Endothelial cell of umbilical vein (primary cell): ENCODE results near the gene MPP4. TPM values are rescaled to one million over a fixed set of nuclear protein-coding genes. Genes with fewer than 3 reads are reported as not detected.

ENCODE experiments used
- BruUV-seq: library from RNA; stranded (reverse); fragments of 400-500 nt; replicated peaks from 2 replicates; lab custom pipeline; 2021; lab: Mats Ljungman, UMichigan
- CTCF ChIA-PET: fragments of 300-600, 350-600 bp; sonication (Branson Sonifier 250); formaldehyde crosslinking; loops from one replicate; lab custom pipeline; 2021; ENCODE audit warnings: antibody characterized with exemption, inconsistent platforms; lab: Charles Lee
- POLR2A ChIA-PET: fragments of 300-600, 350-600 bp; sonication (Branson Sonifier 250); formaldehyde crosslinking; loops from one replicate; lab custom pipeline; 2021; ENCODE audit warnings: antibody characterized with exemption, inconsistent platforms; lab: Charles Lee
- DNase-seq: peaks from one replicate; pipeline ENCODE4 v3.0.0-alpha.2; 2011; ENCODE audit warnings: low read depth, low spot score
- FAIRE-seq: peaks from 2 replicates; lab custom pipeline; 2011; peaks lifted over from hg19 to GRCh38; lab: Jason Lieb, UNC
- H2AFZ ChIP-seq: 2 replicates; pipeline ENCODE4 v1.6.0; 2012; ENCODE audit warnings: low read depth, low read length, control low read depth, inconsistent platforms
- H3K27ac ChIP-seq: 2 replicates; pipeline ENCODE4 v1.5.1; 2011; ENCODE audit warnings: low read depth, mild to moderate bottlenecking, control low read depth, low read length, moderate library complexity; ENCODE audit not compliant: insufficient read depth
- H3K27me3 ChIP-seq, 2 experiments: 2 replicates each; pipeline versions ENCODE4 v1.6.0 to v1.6.1; 2011; ENCODE audit warnings: low read length in 2 of 2, mixed read lengths in 1 of 2; ENCODE audit not compliant: control insufficient read depth in 2 of 2, insufficient read depth in 2 of 2
- H3K36me3 ChIP-seq, 2 experiments: 2 replicates in 1 of 2; 3 replicates in 1 of 2; pipeline ENCODE4 v1.5.1; 2011; ENCODE audit warnings: low read length in 2 of 2, mild to moderate bottlenecking in 1 of 2, moderate library complexity in 1 of 2; ENCODE audit not compliant: control insufficient read depth in 2 of 2, insufficient read depth in 2 of 2; ENCODE audit errors: extremely low read depth in 1 of 2
- H3K4me1 ChIP-seq: 3 replicates; pipeline ENCODE4 v1.5.1; 2011; ENCODE audit warnings: mild to moderate bottlenecking, low read length; ENCODE audit not compliant: control insufficient read depth, insufficient read depth; ENCODE audit errors: extremely low read depth
- H3K4me2 ChIP-seq: 2 replicates; pipeline ENCODE4 v1.6.1; 2011; ENCODE audit warnings: low read length, control low read depth, mixed read lengths; ENCODE audit not compliant: insufficient read depth
- H3K4me3 ChIP-seq, 3 experiments: fragments of 200-600 bp in 1 of 3; sonication (generic), shearing (Covaris generic) in 1 of 3; replicated peaks in 1 of 3; 2 replicates each; pipeline ENCODE4 v1.5.1; 2011 to 2016; ENCODE audit warnings: control low read depth in 3 of 3, low read length in 3 of 3, mild to moderate bottlenecking in 2 of 3, inconsistent platforms in 1 of 3, low read depth in 1 of 3, moderate library complexity in 1 of 3; ENCODE audit not compliant: insufficient read depth in 1 of 3
- H3K79me2 ChIP-seq: 2 replicates; pipeline ENCODE4 v1.6.0; 2012; ENCODE audit warnings: low read length, inconsistent platforms; ENCODE audit not compliant: control insufficient read depth, insufficient read depth
- H3K9ac ChIP-seq: replicated peaks from 2 replicates; pipeline ENCODE3; 2011; ENCODE audit warnings: low read length, control low read depth; ENCODE audit not compliant: insufficient read depth; ENCODE audit errors: extremely low read depth
- H3K9me1 ChIP-seq: replicated peaks from 3 replicates; pipeline ENCODE4 v1.6.0; 2011; ENCODE audit warnings: mild to moderate bottlenecking, low read length; ENCODE audit not compliant: control insufficient read depth, insufficient read depth; ENCODE audit errors: extremely low read depth
- H3K9me3 ChIP-seq: replicated peaks from 2 replicates; pipeline ENCODE4 v1.5.1; 2012; ENCODE audit warnings: low read length, inconsistent platforms; ENCODE audit not compliant: control insufficient read depth, insufficient read depth
- H4K20me1 ChIP-seq: replicated peaks from 2 replicates; pipeline ENCODE3; 2011; ENCODE audit warnings: mild to moderate bottlenecking, low read length; ENCODE audit not compliant: control insufficient read depth, insufficient read depth; ENCODE audit errors: extremely low read depth
- EZH2 ChIP-seq: IDR thresholded peaks from 2 replicates; pipeline ENCODE4 v1.6.1; 2012; ENCODE audit warnings: borderline replicate concordance, low read depth, mild to moderate bottlenecking, moderate library complexity, low read length, inconsistent platforms; ENCODE audit not compliant: severe bottlenecking
- FOS ChIP-seq: IDR thresholded peaks from 2 replicates; pipeline ENCODE4 v1.6.1; 2011; ENCODE audit warnings: mild to moderate bottlenecking, low read length, moderate library complexity, borderline replicate concordance; ENCODE audit not compliant: insufficient read depth
- GATA2 ChIP-seq: IDR thresholded peaks from 2 replicates; pipeline ENCODE4 v1.7.0; 2011; ENCODE audit warnings: low read depth, mild to moderate bottlenecking, moderate library complexity, mixed read lengths, low read length; ENCODE audit not compliant: insufficient read length, insufficient read depth
- JUN ChIP-seq: IDR thresholded peaks from 2 replicates; pipeline ENCODE4 v1.6.1; 2011; ENCODE audit warnings: borderline replicate concordance, low read depth; ENCODE audit not compliant: insufficient read length, insufficient read depth
- MYC ChIP-seq: IDR thresholded peaks from one replicate; pipeline ENCODE4 v1.6.1; 2011; ENCODE audit warnings: mild to moderate bottlenecking, low read depth, low read length
- POLR2A ChIP-seq: IDR thresholded peaks from 2 replicates; pipeline ENCODE4 v1.6.1; 2012; ENCODE audit warnings: low read depth, mild to moderate bottlenecking, control low read depth, low read length
- POLR2AphosphoS5 ChIP-seq: IDR thresholded peaks from 2 replicates; pipeline ENCODE4 v1.6.1; 2012; ENCODE audit warnings: low read depth, mild to moderate bottlenecking, control low read depth, low read length, moderate library complexity; ENCODE audit not compliant: insufficient read depth
- dilution Hi-C: fragments of 300-500 bp; cut with MboI; formaldehyde crosslinking; loops from one replicate; pipeline ENCODE4 v1.15.0; 2019; ENCODE audit warnings: low sequenced_read_pairs; ENCODE audit not compliant: extremely low pct_ligation_motif_present
- intact Hi-C: fragments of 100-400 bp; cut with micrococcal nuclease; formaldehyde crosslinking; loops from one replicate; pipeline ENCODE4 v1.10.0; 2022
- polyA plus RNA-seq, 4 experiments: library from polyadenylated mRNA; depleted of rRNA in 3 of 4; stranded (reverse) in 3 of 4; unstranded in 1 of 4; fragments of >200 nt; gene quantifications; 2 replicates each; pipeline versions ENCODE4 v1.2.1 to v1.2.3, GENCODE V29; 2011 to 2012; ENCODE audit warnings: missing spikeins in 1 of 4
- total RNA-seq: library from RNA; stranded (reverse); gene quantifications from 2 replicates; pipeline ENCODE4 v1.2.3, GENCODE V29; 2021
- TF ChIP-seq, protein P1 (sequence below), 2 donors: IDR thresholded peaks; 1 replicate in 1 of 2; 2 replicates in 1 of 2; pipeline ENCODE4 v1.5.1; 2011; ENCODE audit warnings: low read length in 2 of 2, mild to moderate bottlenecking in 2 of 2, moderate library complexity in 2 of 2, control low read depth in 1 of 2, inconsistent platforms in 1 of 2, low read depth in 1 of 2; ENCODE audit not compliant: insufficient read depth in 1 of 2; ENCODE audit errors: extremely low read depth in 1 of 2
- TF ChIP-seq, protein P2 (sequence below): IDR thresholded peaks from 2 replicates; pipeline ENCODE4 v1.6.1; 2011; ENCODE audit not compliant: insufficient read depth, insufficient read length

The MPP4 gene
- total and polyA plus RNA-seq, 2 donors (not counting 3 experiments of a cell fraction or from before 2014, with no cell fraction given): 5.6 to 7.6 TPM

DNA sequence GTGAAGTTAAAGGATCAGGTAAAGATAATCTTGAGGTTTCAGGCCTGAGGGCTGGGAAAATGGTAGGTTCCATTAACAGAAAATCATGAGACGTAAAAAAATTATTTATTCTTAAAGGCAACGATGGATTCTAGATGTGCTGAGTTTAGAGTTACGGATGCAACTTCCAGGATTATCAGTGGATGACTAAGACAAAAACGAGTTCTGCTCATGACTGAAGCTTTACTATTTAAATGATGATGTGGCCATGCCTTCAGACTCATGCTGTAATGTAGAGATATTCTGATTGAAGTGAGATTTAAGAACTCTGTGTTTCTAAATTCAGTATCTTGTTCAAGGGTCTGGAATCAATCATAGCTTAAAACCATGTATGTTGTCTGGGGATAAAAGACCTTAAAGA lies 60.1 kb downstream of the MPP4 start:
- Histone ChIP-seq H3K4me1 (peaks cover 11% of the 10 kb centered on the region), H3K27ac (no peak overlapping the region), H3K4me3 (no peak overlapping the region), H3K27me3 (no peaks in the 10 kb centered on the region), H3K9me1 (no peaks in the 10 kb centered on the region), H3K79me2 (peaks cover 14% of the 10 kb centered on the region), H3K9ac (no peak overlapping the region), H3K9me3 (no peaks in the 10 kb centered on the region), H2AFZ (no peak overlapping the region), H3K36me3 (peaks cover 3 to 23% of the 10 kb centered on the region in 2 experiments), H4K20me1 (no peaks in the 10 kb centered on the region), H3K4me2 (no peak overlapping the region)
- no peak for DNase-seq
- dilution Hi-C loops (no loop called here), intact Hi-C loops (no loop called here)
- TF ChIP-seq, protein P1, sequence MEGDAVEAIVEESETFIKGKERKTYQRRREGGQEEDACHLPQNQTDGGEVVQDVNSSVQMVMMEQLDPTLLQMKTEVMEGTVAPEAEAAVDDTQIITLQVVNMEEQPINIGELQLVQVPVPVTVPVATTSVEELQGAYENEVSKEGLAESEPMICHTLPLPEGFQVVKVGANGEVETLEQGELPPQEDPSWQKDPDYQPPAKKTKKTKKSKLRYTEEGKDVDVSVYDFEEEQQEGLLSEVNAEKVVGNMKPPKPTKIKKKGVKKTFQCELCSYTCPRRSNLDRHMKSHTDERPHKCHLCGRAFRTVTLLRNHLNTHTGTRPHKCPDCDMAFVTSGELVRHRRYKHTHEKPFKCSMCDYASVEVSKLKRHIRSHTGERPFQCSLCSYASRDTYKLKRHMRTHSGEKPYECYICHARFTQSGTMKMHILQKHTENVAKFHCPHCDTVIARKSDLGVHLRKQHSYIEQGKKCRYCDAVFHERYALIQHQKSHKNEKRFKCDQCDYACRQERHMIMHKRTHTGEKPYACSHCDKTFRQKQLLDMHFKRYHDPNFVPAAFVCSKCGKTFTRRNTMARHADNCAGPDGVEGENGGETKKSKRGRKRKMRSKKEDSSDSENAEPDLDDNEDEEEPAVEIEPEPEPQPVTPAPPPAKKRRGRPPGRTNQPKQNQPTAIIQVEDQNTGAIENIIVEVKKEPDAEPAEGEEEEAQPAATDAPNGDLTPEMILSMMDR (IDR thresholded peaks at IDR 0.05; ENCODE audit: extremely low read depth in 1 of 2, insufficient read depth in 1 of 2, low read depth in 1 of 2, low read length in 2 of 2): no peak
- TF ChIP-seq FOS (no peak), POLR2A (no peak), MYC (no peak), JUN (no peak), POLR2AphosphoS5 (no peak), EZH2 (no peak), GATA2 (no peak)
- TF ChIP-seq, protein P2, sequence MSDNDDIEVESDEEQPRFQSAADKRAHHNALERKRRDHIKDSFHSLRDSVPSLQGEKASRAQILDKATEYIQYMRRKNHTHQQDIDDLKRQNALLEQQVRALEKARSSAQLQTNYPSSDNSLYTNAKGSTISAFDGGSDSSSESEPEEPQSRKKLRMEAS: no peak
- BruUV-seq: no TSS peak
- FAIRE-seq: no peak
- POLR2A ChIA-PET: no interaction called here
- CTCF ChIA-PET: interaction anchor here (1.5 kb wide), 1 partner anchor 70 kb away, joined by 3 read pairs; no protein-coding TSS in a partner anchor
